Measurements from ENCODE around the gene SLC12A8.

DNA sequence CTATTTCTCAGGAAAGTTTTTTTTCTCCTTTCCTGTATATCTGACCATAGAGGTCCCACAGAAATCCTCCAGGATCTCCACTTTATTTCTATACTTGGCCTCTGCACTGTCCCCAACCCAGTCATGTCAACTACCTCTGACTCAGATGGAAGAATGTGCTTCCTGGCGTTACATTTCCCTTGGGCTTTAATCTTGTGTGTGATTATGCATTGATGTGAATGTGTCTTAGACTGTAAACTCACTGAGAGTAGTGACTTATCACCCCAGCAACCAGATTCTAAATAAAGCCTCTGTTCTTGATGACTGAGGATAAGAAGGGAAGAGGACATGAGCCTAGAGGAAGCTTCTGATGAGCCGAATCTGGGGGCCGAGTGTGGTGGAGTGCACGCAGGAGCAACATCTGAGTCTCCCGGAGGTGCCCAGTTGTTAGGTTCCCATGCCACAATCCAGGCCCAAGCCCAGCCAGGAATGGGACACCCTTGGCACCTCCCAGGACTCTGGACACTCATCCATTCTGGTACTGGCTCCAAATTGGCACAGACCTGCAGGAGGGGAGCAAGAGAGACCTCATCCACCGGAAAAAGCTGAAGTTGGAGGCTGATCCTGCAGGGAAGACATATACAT lies 124.7 kb downstream of the SLC12A8 start:
- no peak for TF ChIP-seq YY1 (IDR thresholded peaks at IDR 0.05; ENCODE audit: low read depth)
- TF ChIP-seq, protein P1, sequence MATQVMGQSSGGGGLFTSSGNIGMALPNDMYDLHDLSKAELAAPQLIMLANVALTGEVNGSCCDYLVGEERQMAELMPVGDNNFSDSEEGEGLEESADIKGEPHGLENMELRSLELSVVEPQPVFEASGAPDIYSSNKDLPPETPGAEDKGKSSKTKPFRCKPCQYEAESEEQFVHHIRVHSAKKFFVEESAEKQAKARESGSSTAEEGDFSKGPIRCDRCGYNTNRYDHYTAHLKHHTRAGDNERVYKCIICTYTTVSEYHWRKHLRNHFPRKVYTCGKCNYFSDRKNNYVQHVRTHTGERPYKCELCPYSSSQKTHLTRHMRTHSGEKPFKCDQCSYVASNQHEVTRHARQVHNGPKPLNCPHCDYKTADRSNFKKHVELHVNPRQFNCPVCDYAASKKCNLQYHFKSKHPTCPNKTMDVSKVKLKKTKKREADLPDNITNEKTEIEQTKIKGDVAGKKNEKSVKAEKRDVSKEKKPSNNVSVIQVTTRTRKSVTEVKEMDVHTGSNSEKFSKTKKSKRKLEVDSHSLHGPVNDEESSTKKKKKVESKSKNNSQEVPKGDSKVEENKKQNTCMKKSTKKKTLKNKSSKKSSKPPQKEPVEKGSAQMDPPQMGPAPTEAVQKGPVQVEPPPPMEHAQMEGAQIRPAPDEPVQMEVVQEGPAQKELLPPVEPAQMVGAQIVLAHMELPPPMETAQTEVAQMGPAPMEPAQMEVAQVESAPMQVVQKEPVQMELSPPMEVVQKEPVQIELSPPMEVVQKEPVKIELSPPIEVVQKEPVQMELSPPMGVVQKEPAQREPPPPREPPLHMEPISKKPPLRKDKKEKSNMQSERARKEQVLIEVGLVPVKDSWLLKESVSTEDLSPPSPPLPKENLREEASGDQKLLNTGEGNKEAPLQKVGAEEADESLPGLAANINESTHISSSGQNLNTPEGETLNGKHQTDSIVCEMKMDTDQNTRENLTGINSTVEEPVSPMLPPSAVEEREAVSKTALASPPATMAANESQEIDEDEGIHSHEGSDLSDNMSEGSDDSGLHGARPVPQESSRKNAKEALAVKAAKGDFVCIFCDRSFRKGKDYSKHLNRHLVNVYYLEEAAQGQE (IDR thresholded peaks at IDR 0.05; ENCODE audit: low read depth): no peak
- TF ChIP-seq EP300 (IDR thresholded peaks at IDR 0.05; ENCODE audit: borderline replicate concordance): no peak
- no peak for TF ChIP-seq RAD21 (IDR thresholded peaks at IDR 0.05; ENCODE audit: low read depth)
- no peak for TF ChIP-seq TAF1 (IDR thresholded peaks at IDR 0.05; ENCODE audit: low read depth)
- no peak for TF ChIP-seq CREB1 (IDR thresholded peaks at IDR 0.05; ENCODE audit: low read depth)
- no peak for TF ChIP-seq EGR1 (IDR thresholded peaks at IDR 0.05)
- TF ChIP-seq, protein P2, sequence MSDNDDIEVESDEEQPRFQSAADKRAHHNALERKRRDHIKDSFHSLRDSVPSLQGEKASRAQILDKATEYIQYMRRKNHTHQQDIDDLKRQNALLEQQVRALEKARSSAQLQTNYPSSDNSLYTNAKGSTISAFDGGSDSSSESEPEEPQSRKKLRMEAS (IDR thresholded peaks at IDR 0.05): no peak
- TF ChIP-seq CEBPB (IDR thresholded peaks at IDR 0.05): no peak
- no peak for TF ChIP-seq FOXM1 (IDR thresholded peaks at IDR 0.05; ENCODE audit: borderline replicate concordance, low read depth)

All from Ishikawa (cell line).